Measurements from ENCODE around the gene ADCY5.

ADCY5 gene

GRCh38 chr3:123275691-123276090 lies 173.2 kb downstream of the ADCY5 start:
- H3K4me3 ChIP-seq (ENCODE audit: low read depth, low read length): no peak overlapping the region
- DNase-seq (ENCODE audit: low read depth, low spot score): no peak
- TF ChIP-seq, protein P1, sequence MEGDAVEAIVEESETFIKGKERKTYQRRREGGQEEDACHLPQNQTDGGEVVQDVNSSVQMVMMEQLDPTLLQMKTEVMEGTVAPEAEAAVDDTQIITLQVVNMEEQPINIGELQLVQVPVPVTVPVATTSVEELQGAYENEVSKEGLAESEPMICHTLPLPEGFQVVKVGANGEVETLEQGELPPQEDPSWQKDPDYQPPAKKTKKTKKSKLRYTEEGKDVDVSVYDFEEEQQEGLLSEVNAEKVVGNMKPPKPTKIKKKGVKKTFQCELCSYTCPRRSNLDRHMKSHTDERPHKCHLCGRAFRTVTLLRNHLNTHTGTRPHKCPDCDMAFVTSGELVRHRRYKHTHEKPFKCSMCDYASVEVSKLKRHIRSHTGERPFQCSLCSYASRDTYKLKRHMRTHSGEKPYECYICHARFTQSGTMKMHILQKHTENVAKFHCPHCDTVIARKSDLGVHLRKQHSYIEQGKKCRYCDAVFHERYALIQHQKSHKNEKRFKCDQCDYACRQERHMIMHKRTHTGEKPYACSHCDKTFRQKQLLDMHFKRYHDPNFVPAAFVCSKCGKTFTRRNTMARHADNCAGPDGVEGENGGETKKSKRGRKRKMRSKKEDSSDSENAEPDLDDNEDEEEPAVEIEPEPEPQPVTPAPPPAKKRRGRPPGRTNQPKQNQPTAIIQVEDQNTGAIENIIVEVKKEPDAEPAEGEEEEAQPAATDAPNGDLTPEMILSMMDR (IDR thresholded peaks at IDR 0.05; ENCODE audit: insufficient read depth, low read length, missing control alignments): no peak
- CTCF ChIA-PET: interaction anchor here (2.2 kb wide), 1 partner anchor 10 kb away, joined by 14 read pairs; no protein-coding TSS in a partner anchor
- POLR2A ChIA-PET: no interaction called here

GRCh38 chr3:123272547-123272946 lies 176.3 kb downstream of the ADCY5 start:
- no peak overlapping the region for H3K4me3 ChIP-seq (ENCODE audit: low read depth, low read length)
- no peak for DNase-seq (ENCODE audit: low read depth, low spot score)
- POLR2A ChIA-PET: interaction anchor here (0.7 kb wide), 1 partner anchor 8 kb away, joined by 3 read pairs; no protein-coding TSS in a partner anchor
- CTCF ChIA-PET: interaction anchor here (0.9 to 3.3 kb wide), 2 partner anchors 13 to 218 kb away, joined by 3 to 24 read pairs; no protein-coding TSS in a partner anchor
- TF ChIP-seq, protein P1 (IDR thresholded peaks at IDR 0.05; ENCODE audit: insufficient read depth, low read length, missing control alignments): no peak

- ChIA-PET POLR2A (no interaction called here), CTCF (interaction anchor here (0.9 to 3.3 kb wide), 3 partner anchors 14 to 287 kb away, joined by 3 to 24 read pairs (median 5); no protein-coding TSS in a partner anchor)
- TF ChIP-seq, protein P1 (IDR thresholded peaks at IDR 0.05; ENCODE audit: insufficient read depth, low read length, missing control alignments): no peak
- no peak for DNase-seq (ENCODE audit: low read depth, low spot score)
- H3K4me3 ChIP-seq (ENCODE audit: low read depth, low read length): no peak overlapping the region
Observed at GRCh38 chr3:123271466-123272159, 177.3 kb downstream of the ADCY5 start.

- H3K4me3 ChIP-seq (ENCODE audit: low read depth, low read length): no peak overlapping the region
- no peak for DNase-seq (ENCODE audit: low read depth, low spot score)
- TF ChIP-seq, protein P1 (IDR thresholded peaks at IDR 0.05; ENCODE audit: insufficient read depth, low read length, missing control alignments): no peak
- ChIA-PET POLR2A (no interaction called here), CTCF (interaction anchor here (1.7 kb wide), 1 partner anchor 288 kb away, joined by 5 read pairs; no protein-coding TSS in a partner anchor)
Observed at GRCh38 chr3:123270818-123271217, 178.1 kb downstream of the ADCY5 start.

- TF ChIP-seq, protein P1 (IDR thresholded peaks at IDR 0.05; ENCODE audit: insufficient read depth, low read length, missing control alignments): no peak
- ChIA-PET CTCF (interaction anchor here (1.2 kb wide), 1 partner anchor 12 kb away, joined by 4 read pairs; no protein-coding TSS in a partner anchor), POLR2A (no interaction called here)
- H3K4me3 ChIP-seq (ENCODE audit: low read depth, low read length): no peak overlapping the region
- no peak for DNase-seq (ENCODE audit: low read depth, low spot score)
Observed at GRCh38 chr3:123267821-123268220, 181.1 kb downstream of the ADCY5 start.

DNA sequence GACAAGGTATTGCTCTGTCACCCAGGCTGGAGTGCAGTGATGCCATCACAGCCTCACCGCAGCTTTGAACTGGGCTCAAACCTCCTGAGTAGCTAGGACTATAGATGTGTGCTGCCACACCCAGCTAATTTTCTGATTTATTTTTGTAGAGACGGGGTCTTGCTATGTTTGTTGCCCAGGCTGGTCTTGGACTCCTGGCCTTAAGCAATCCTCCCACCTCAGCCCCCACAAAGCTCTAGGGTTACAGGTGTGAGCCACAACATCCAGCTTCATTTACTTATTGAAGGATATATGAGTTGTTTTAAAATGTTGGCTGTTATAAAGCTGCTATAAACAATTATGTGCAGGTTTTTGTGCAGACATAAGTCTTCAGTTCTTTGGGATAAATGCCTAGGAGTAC lies 184.9 kb downstream of the ADCY5 start:
- TF ChIP-seq, protein P1 (IDR thresholded peaks at IDR 0.05; ENCODE audit: insufficient read depth, low read length, missing control alignments): no peak
- no peak overlapping the region for H3K4me3 ChIP-seq (ENCODE audit: low read depth, low read length)
- ChIA-PET POLR2A (interaction anchor here (0.7 kb wide), 1 partner anchor 9 kb away, joined by 3 read pairs; no protein-coding TSS in a partner anchor), CTCF (interaction anchor here (0.6 to 0.7 kb wide), 2 partner anchors 32 to 295 kb away, joined by 3 read pairs; no protein-coding TSS in a partner anchor)
- DNase-seq (ENCODE audit: low read depth, low spot score): no peak

Data from AG04449 (cell line).